Mammary epithelial cell (primary cell): Measurements from ENCODE around the gene SCGB1A1.

Source experiments
- EZH2 ChIP-seq: IDR thresholded peaks from 2 replicates; pipeline ENCODE4 v1.6.1; 2012; ENCODE audit warnings: low read length, inconsistent platforms, borderline replicate concordance
- TF ChIP-seq, protein P1 (sequence below), 2 donors: IDR thresholded peaks in 1 of 2; conservative IDR thresholded peaks in 1 of 2; 2 replicates each; pipeline ENCODE4 v1.5.1; 2011 to 2012; ENCODE audit warnings: inconsistent platforms in 2 of 2, low read length in 2 of 2, mild to moderate bottlenecking in 2 of 2, control low read depth in 1 of 2, low read depth in 1 of 2; ENCODE audit not compliant: insufficient read depth in 1 of 2; ENCODE audit errors: extremely low read depth in 1 of 2

DNA sequence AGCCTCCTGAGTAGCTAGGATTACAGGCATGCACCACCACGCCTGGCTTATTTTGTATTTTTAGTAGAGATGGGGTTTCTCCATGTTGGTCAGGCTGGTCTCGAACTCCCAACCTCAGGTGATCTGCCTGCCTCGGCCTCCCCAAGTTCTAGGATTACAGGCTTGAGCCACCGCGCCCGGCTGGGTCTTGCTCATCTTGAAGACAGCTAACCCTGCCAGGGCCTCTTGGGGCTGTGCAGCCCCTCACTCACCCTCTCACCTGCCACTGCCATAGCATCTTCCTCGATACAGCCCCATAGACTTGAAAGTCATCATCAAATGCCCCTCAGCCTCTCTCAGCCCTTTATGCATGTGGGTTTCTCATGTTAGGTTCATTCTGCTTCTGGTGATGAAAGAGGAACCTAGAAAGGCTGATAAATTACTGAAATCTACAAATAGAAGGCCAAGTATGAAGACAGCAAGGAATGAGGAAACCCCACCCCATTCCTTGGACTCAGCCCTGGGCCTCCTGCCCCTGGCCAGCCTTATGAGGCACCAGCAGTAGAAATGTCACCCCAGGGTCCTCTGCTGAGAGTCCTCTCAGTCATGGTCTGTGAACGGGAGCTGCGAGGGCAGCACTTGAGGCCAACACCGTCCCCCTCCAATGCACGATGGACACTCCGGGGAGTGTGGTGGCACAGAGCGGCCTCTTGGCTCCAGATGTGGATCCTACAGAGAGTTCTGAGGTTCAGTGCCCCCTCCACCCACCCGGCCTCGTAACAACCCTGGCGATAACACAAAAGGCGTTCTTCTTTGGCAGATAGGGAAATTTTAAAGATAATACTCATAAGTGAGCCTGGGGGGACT is 24.8 kb downstream of the SCGB1A1 start:
- TF ChIP-seq, protein P1, sequence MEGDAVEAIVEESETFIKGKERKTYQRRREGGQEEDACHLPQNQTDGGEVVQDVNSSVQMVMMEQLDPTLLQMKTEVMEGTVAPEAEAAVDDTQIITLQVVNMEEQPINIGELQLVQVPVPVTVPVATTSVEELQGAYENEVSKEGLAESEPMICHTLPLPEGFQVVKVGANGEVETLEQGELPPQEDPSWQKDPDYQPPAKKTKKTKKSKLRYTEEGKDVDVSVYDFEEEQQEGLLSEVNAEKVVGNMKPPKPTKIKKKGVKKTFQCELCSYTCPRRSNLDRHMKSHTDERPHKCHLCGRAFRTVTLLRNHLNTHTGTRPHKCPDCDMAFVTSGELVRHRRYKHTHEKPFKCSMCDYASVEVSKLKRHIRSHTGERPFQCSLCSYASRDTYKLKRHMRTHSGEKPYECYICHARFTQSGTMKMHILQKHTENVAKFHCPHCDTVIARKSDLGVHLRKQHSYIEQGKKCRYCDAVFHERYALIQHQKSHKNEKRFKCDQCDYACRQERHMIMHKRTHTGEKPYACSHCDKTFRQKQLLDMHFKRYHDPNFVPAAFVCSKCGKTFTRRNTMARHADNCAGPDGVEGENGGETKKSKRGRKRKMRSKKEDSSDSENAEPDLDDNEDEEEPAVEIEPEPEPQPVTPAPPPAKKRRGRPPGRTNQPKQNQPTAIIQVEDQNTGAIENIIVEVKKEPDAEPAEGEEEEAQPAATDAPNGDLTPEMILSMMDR (conservative IDR thresholded peaks at IDR 0.05 in 1 of 2, IDR thresholded peaks at IDR 0.05 in 1 of 2; ENCODE audit: extremely low read depth in 1 of 2, insufficient read depth in 1 of 2, low read depth in 1 of 2, low read length in 2 of 2): no peak
- TF ChIP-seq EZH2: no peak
